IMR-90 (cell line): ENCODE data around the gene NGEF. TPM values are rescaled to one million over a fixed set of nuclear protein-coding genes. Genes with fewer than 3 reads are reported as not detected.
A peak's percentile ranks its signal among the peaks of the same experiment; 100 is the strongest.

ENCODE experiments used
- ATAC-seq: fragments of 200-7000 bp; cut with Tn5 transposase; 2 replicates; pipeline ENCODE4 v1.9.1; 2020; ENCODE audit warnings: low read depth, mild to moderate bottlenecking, moderate library complexity
- BruUV-seq: library from RNA; stranded (reverse); fragments of 400-500 nt; replicated peaks from 2 replicates; lab custom pipeline; 2021; lab: Mats Ljungman, UMichigan
- CTCF ChIA-PET: fragments of 300-600 bp; formaldehyde crosslinking; extraction: SDS; loops from one replicate; lab custom pipeline; 2021; ENCODE audit warnings: antibody characterized with exemption; lab: Yijun Ruan, JAX
- POLR2A ChIA-PET: fragments of 300-600 bp; sonication (Branson Sonifier 250); formaldehyde crosslinking; loops from one replicate; lab custom pipeline; 2022; ENCODE audit warnings: antibody characterized with exemption; ENCODE audit not compliant: unreplicated experiment; lab: Charles Lee
- DNase-seq: peaks from one replicate; pipeline ENCODE4 v3.0.0; 2013
- H2AFZ ChIP-seq: replicated peaks from 2 replicates; pipeline ENCODE3; 2013; ENCODE audit warnings: low read length, mild to moderate bottlenecking; ENCODE audit not compliant: poor library complexity
- H2AK5ac ChIP-seq: 2 replicates; pipeline ENCODE4 v1.6.1; 2013; ENCODE audit warnings: low read depth, low read length, inconsistent platforms
- H2AK9ac ChIP-seq: replicated peaks from 2 replicates; pipeline ENCODE3; 2013; ENCODE audit warnings: mild to moderate bottlenecking, low read depth, low read length, moderate library complexity; ENCODE audit not compliant: poor library complexity
- H2BK120ac ChIP-seq: 2 replicates; pipeline ENCODE4 v1.6.1; 2013; ENCODE audit warnings: low read depth, low read length, inconsistent platforms
- H2BK15ac ChIP-seq: 3 replicates; pipeline ENCODE4 v1.6.1; 2013; ENCODE audit warnings: low read depth, low read length, inconsistent platforms
- H2BK20ac ChIP-seq: 2 replicates; pipeline ENCODE4 v1.6.1; 2013; ENCODE audit warnings: low read depth, mild to moderate bottlenecking, inconsistent platforms, low read length, moderate library complexity
- H2BK5ac ChIP-seq: 2 replicates; pipeline ENCODE4 v1.6.1; 2013; ENCODE audit warnings: mild to moderate bottlenecking, low read depth, low read length, inconsistent platforms; ENCODE audit not compliant: poor library complexity, severe bottlenecking
- H3K14ac ChIP-seq: replicated peaks from 2 replicates; pipeline ENCODE4 v1.6.1; 2013; ENCODE audit warnings: low read depth, low read length, inconsistent platforms
- H3K18ac ChIP-seq: 2 replicates; pipeline ENCODE4 v1.6.1; 2013; ENCODE audit warnings: low read depth, low read length, control low read depth
- H3K23ac ChIP-seq: 2 replicates; pipeline ENCODE4 v1.6.1; 2013; ENCODE audit warnings: low read depth, low read length, inconsistent platforms
- H3K27ac ChIP-seq: 2 replicates; pipeline ENCODE4 v1.5.1; 2013; ENCODE audit warnings: mild to moderate bottlenecking, control low read depth, low read length; ENCODE audit not compliant: insufficient read depth
- H3K27me3 ChIP-seq: 2 replicates; pipeline ENCODE4 v1.6.1; 2013; ENCODE audit warnings: low read length; ENCODE audit not compliant: control insufficient read depth, insufficient read depth
- H3K36me3 ChIP-seq: 2 replicates; pipeline ENCODE4 v1.6.1; 2013; ENCODE audit warnings: low read length, mixed read lengths; ENCODE audit not compliant: control insufficient read depth, insufficient read depth
- H3K4ac ChIP-seq: 2 replicates; pipeline ENCODE4 v1.6.1; 2013; ENCODE audit warnings: low read depth, low read length, inconsistent platforms
- H3K4me1 ChIP-seq: 2 replicates; pipeline ENCODE4 v1.6.1; 2013; ENCODE audit warnings: low read length, mixed read lengths; ENCODE audit not compliant: control insufficient read depth, insufficient read depth
- H3K4me2 ChIP-seq: 2 replicates; pipeline ENCODE4 v1.6.1; 2013; ENCODE audit warnings: low read depth, mild to moderate bottlenecking, control low read depth, low read length, moderate library complexity
- H3K4me3 ChIP-seq: 2 replicates; pipeline ENCODE4 v1.5.1; 2013; ENCODE audit warnings: low read depth, mild to moderate bottlenecking, control low read depth, low read length, moderate library complexity; ENCODE audit not compliant: insufficient read depth
- H3K56ac ChIP-seq: 2 replicates; pipeline ENCODE4 v1.6.1; 2013; ENCODE audit warnings: low read length, inconsistent platforms; ENCODE audit not compliant: insufficient read depth; ENCODE audit errors: extremely low read depth
- H3K79me1 ChIP-seq, 2 experiments: 2 replicates each; pipeline ENCODE4 v1.6.1; 2013; ENCODE audit warnings: low read length in 2 of 2, inconsistent platforms in 1 of 2, low read depth in 1 of 2
- H3K9ac ChIP-seq: 2 replicates; pipeline ENCODE4 v1.6.1; 2013; ENCODE audit warnings: low read depth, low read length, control low read depth
- H3K9me1 ChIP-seq: 2 replicates; pipeline ENCODE4 v1.6.1; 2013; ENCODE audit warnings: low read length, inconsistent platforms; ENCODE audit not compliant: insufficient read depth
- H3K9me3 ChIP-seq: 2 replicates; pipeline ENCODE4 v1.6.1; 2013; ENCODE audit warnings: low read length; ENCODE audit not compliant: control insufficient read depth, insufficient read depth
- H4K20me1 ChIP-seq: 2 replicates; pipeline ENCODE4 v1.6.1; 2013; ENCODE audit warnings: low read length, inconsistent platforms; ENCODE audit not compliant: insufficient read depth
- H4K5ac ChIP-seq: 2 replicates; pipeline ENCODE4 v1.6.1; 2013; ENCODE audit warnings: mild to moderate bottlenecking, low read depth, low read length, control low read depth
- H4K8ac ChIP-seq, 2 experiments: 2 replicates each; pipeline ENCODE4 v1.6.1; 2013; ENCODE audit warnings: low read depth in 2 of 2, low read length in 2 of 2, control low read depth in 1 of 2, inconsistent platforms in 1 of 2
- H4K91ac ChIP-seq: 2 replicates; pipeline ENCODE4 v1.6.1; 2013; ENCODE audit warnings: low read depth, low read length, inconsistent platforms; ENCODE audit not compliant: insufficient read depth
- CEBPB ChIP-seq: IDR thresholded peaks from 2 replicates; pipeline ENCODE4 v1.6.1; 2012; ENCODE audit warnings: low read depth, low read length, improper control_type of control experiment
- CHD1 ChIP-seq: IDR thresholded peaks from 2 replicates; pipeline ENCODE4 v1.6.1; 2012; ENCODE audit warnings: low read depth, low read length, improper control_type of control experiment
- MAZ ChIP-seq: IDR thresholded peaks from 2 replicates; pipeline ENCODE4 v1.6.1; 2012; ENCODE audit warnings: low read depth, mild to moderate bottlenecking, low read length, improper control_type of control experiment, moderate library complexity, borderline replicate concordance
- RAD21 ChIP-seq: IDR thresholded peaks from 2 replicates; pipeline ENCODE4 v1.6.1; 2012; ENCODE audit warnings: low read length, improper control_type of control experiment
- RFX5 ChIP-seq: IDR thresholded peaks from 2 replicates; pipeline ENCODE4 v1.8.0; 2012; ENCODE audit warnings: low read depth, mild to moderate bottlenecking, low read length, moderate library complexity
- SMC3 ChIP-seq: fragments of 150-350 bp; IDR thresholded peaks from 2 replicates; pipeline ENCODE4 v1.6.1; 2016; ENCODE audit warnings: low read depth, mild to moderate bottlenecking, antibody characterized with exemption, low read length, moderate library complexity
- WGBS, 2 experiments: methylation state at CpG; one replicate each; pipeline versions ENCODE4 v1.1.5 to v1.1.7; 2013; ENCODE audit warnings: missing lambda C conversion rate in 2 of 2; ENCODE audit not compliant: insufficient read length in 1 of 2; ENCODE audit errors: extremely low coverage in 2 of 2; 5-methylcytosine and 5-hydroxymethylcytosine counted together
- dilution Hi-C: fragments of 300-500 bp; cut with HindIII; formaldehyde crosslinking; loops from one replicate; pipeline ENCODE4 v1.14.3; 2018; ENCODE audit warnings: low sequenced_read_pairs; ENCODE audit not compliant: unreplicated experiment
- in situ Hi-C: fragments of 300-500 bp; cut with MboI; formaldehyde crosslinking; loops from 3 replicates; pipeline ENCODE4 v1.14.3; 2019; ENCODE audit warnings: low sequenced_read_pairs, inconsistent platforms, mixed read lengths
- intact Hi-C: fragments of 100-400 bp; cut with micrococcal nuclease; formaldehyde crosslinking; loops from 2 replicates; pipeline ENCODE4 v1.10.0; 2022
- polyA plus RNA-seq, 3 experiments: library from polyadenylated mRNA; depleted of rRNA; stranded (reverse); fragments of >200 nt; gene quantifications; 2 replicates each; pipeline ENCODE4 v1.2.3, GENCODE V29; 2012; ENCODE audit warnings: low replicate concordance in 1 of 3
- total RNA-seq: library from RNA; depleted of rRNA; stranded (reverse); fragments of >200 nt; gene quantifications from 2 replicates; pipeline ENCODE4 v1.2.3, GENCODE V29; 2012
- TF ChIP-seq, protein P1 (sequence below): conservative IDR thresholded peaks from 2 replicates; pipeline ENCODE4 v1.5.1; 2012; ENCODE audit warnings: mild to moderate bottlenecking, low read depth, low read length, improper control_type of control experiment

Gene NGEF
- total and polyA plus RNA-seq, 2 of the 4 experiments (the other 2 are of a cell fraction), result 1.1 to 1.7 TPM

DNA sequence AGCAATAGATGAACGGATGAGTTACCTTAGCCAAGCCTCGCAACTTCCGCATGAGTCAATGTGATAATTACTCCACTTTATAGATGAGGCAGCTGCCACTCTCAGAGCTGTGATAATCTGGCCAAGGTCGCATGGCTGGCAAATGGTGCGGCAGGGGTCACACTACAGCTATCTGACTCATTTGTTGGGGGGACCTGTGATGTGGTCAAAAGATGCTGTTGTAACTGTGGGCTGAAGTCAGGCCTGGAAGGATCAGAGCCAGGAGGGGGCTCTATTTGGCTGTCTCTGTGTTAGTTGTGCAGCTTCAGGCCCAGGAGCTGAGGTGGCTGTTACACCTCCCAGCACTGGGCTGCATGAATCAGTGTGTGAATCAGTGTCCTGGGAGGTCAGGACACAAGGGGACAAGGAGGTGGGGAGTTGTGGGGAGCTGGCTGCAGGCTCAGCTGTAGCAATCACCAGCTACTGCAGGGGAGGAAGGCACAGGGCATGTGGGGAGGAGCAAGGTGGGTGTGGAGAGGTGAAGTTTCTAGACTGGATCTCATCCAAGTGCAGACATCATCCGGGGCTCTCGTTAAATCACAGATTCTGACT, 33.1 kb downstream of the NGEF start:
- Histone ChIP-seq H3K9me3 (no peaks in the 10 kb centered on the region), H3K14ac (0 out of 2 replicates have a peak overlapping the region, but pooled peaks have one; percentile 29), H4K91ac (no peak overlapping the region), H3K4me1 (peaks cover 3% of the 10 kb centered on the region; the same call in 1 of the 2 replicates), H3K4me3 (no peak overlapping the region), H2AFZ (peak overlapping the region; percentile 84), H2AK9ac (peak overlapping the region; percentile 44), H3K79me1 (no peaks in the 10 kb centered on the region), H3K23ac (no peak overlapping the region; the same call in 1 of the 2 replicates), H4K20me1 (no peaks in the 10 kb centered on the region), H3K18ac (no peak overlapping the region), H2BK15ac (no peak overlapping the region), H3K9me1 (no peaks in the 10 kb centered on the region; the same call in 1 of the 2 replicates), H2AK5ac (no peak overlapping the region), H3K4me2 (no peak overlapping the region), H4K8ac (no peak overlapping the region), H3K4ac (no peak overlapping the region), H2BK20ac (no peak overlapping the region), H3K27me3 (peaks cover 16% of the 10 kb centered on the region), H2BK120ac (no peak overlapping the region), H3K36me3 (no peaks in the 10 kb centered on the region), H4K5ac (no peak overlapping the region), H3K56ac (no peak overlapping the region), H2BK5ac (no peak overlapping the region), H3K27ac (no peak overlapping the region), H3K9ac (no peak overlapping the region)
- ChIA-PET POLR2A (no interaction called here), CTCF (interaction anchor here (1.2 kb wide), 2 partner anchors 44 to 360 kb away, joined by 3 to 6 read pairs; no protein-coding TSS in a partner anchor)
- DNase-seq (peak; percentile 77), ATAC-seq (peak; percentile 84)
- TF ChIP-seq SMC3 (peak; percentile 24; the same call in 1 of the 2 replicates), RAD21 (peak; percentile 54), RFX5 (no peak), CHD1 (no peak), MAZ (no peak), CEBPB (peak; percentile 24; the same call in 1 of the 2 replicates)
- TF ChIP-seq, protein P1, sequence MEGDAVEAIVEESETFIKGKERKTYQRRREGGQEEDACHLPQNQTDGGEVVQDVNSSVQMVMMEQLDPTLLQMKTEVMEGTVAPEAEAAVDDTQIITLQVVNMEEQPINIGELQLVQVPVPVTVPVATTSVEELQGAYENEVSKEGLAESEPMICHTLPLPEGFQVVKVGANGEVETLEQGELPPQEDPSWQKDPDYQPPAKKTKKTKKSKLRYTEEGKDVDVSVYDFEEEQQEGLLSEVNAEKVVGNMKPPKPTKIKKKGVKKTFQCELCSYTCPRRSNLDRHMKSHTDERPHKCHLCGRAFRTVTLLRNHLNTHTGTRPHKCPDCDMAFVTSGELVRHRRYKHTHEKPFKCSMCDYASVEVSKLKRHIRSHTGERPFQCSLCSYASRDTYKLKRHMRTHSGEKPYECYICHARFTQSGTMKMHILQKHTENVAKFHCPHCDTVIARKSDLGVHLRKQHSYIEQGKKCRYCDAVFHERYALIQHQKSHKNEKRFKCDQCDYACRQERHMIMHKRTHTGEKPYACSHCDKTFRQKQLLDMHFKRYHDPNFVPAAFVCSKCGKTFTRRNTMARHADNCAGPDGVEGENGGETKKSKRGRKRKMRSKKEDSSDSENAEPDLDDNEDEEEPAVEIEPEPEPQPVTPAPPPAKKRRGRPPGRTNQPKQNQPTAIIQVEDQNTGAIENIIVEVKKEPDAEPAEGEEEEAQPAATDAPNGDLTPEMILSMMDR, result peak; percentile 36
- in situ Hi-C loops (no loop called here), intact Hi-C loops (loop anchor here (10.0 kb wide), 1 partner anchor 275 kb away; the partner anchor contains the start of gene ATG16L1), dilution Hi-C loops (no loop called here)
- BruUV-seq, result no TSS peak
- whole genome bisulfite sequencing, 2 experiments, result no CpG with 5 or more reads among the region's 7 CpGs
